Neural progenitor cell (in vitro differentiated cells): ENCODE measurements around the gene SPSB1.

ENCODE experiments used
- EZH2 ChIP-seq: fragments of 200-600 bp; sonication (generic); IDR thresholded peaks from 2 replicates; pipeline ENCODE4 v1.6.1; 2017; ENCODE audit warnings: antibody characterized with exemption, mild to moderate bottlenecking, moderate library complexity
- EZH2phosphoT487 ChIP-seq: fragments of 200-600 bp; sonication (generic); IDR thresholded peaks from 2 replicates; pipeline ENCODE4 v1.6.1; 2017; ENCODE audit warnings: antibody characterized with exemption
- TF ChIP-seq, protein P1 (sequence below): fragments of 200-600 bp; sonication (generic); IDR thresholded peaks from 2 replicates; pipeline ENCODE4 v1.5.1; 2017; ENCODE audit warnings: antibody characterized with exemption, mild to moderate bottlenecking

DNA sequence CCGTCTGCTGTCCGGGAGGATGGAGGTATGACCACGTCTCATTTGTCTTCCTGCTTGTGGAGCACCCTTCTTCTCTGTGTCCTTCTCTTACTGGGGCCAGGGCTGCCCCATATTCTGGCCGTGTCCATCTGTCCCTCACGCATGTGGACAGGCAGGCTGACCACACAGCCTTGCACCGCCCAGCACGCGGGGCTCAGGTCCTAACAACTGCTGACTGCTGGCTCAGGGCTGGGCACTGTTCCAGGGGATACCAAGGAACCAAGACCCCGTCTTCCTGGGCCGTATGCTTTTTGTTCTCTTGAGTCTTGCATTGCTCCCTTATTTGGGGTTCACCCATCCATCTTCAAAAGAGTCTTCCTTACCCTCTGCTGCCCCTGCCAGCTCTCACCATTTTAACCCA lies 17.5 kb upstream of the SPSB1 start:
- TF ChIP-seq, protein P1, sequence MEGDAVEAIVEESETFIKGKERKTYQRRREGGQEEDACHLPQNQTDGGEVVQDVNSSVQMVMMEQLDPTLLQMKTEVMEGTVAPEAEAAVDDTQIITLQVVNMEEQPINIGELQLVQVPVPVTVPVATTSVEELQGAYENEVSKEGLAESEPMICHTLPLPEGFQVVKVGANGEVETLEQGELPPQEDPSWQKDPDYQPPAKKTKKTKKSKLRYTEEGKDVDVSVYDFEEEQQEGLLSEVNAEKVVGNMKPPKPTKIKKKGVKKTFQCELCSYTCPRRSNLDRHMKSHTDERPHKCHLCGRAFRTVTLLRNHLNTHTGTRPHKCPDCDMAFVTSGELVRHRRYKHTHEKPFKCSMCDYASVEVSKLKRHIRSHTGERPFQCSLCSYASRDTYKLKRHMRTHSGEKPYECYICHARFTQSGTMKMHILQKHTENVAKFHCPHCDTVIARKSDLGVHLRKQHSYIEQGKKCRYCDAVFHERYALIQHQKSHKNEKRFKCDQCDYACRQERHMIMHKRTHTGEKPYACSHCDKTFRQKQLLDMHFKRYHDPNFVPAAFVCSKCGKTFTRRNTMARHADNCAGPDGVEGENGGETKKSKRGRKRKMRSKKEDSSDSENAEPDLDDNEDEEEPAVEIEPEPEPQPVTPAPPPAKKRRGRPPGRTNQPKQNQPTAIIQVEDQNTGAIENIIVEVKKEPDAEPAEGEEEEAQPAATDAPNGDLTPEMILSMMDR = no peak
- no peak for TF ChIP-seq EZH2
- TF ChIP-seq EZH2phosphoT487 = no peak
